Lung (tissue), 12 donors: Measurements from ENCODE around the gene CAMK1D. TPM values are rescaled to one million over a fixed set of nuclear protein-coding genes. Genes with fewer than 3 reads are reported as not detected.

Experiments used
- ATAC-seq: fragments of 200-7000 bp; cut with Tn5 transposase; one replicate; pipeline ENCODE4 v1.9.1; 2020; ENCODE audit warnings: moderate number of reproducible peaks; ENCODE audit not compliant: insufficient read depth, low FRiP score
- DNase-seq, 3 donors: peaks; one replicate each; pipeline ENCODE4 v3.0.0-alpha.2; 2013 to 2017
- H3K27ac ChIP-seq, 2 donors: one replicate each; pipeline ENCODE4 v1.5.1; 2013; ENCODE audit warnings: mild to moderate bottlenecking in 2 of 2, moderate library complexity in 2 of 2, control low read depth in 1 of 2, inconsistent platforms in 1 of 2, low read depth in 1 of 2, low read length in 1 of 2
- H3K27me3 ChIP-seq, 3 donors: one replicate each; pipeline ENCODE4 v1.5.1; 2013; ENCODE audit warnings: low read length in 2 of 3; ENCODE audit not compliant: control insufficient read depth in 3 of 3, insufficient read depth in 3 of 3
- H3K36me3 ChIP-seq, 4 donors: one replicate each; pipeline ENCODE4 v1.5.1; 2013; ENCODE audit warnings: low read length in 4 of 4, mild to moderate bottlenecking in 1 of 4, moderate library complexity in 1 of 4; ENCODE audit not compliant: control insufficient read depth in 4 of 4, insufficient read depth in 4 of 4
- H3K4me1 ChIP-seq, 5 donors: one replicate each; pipeline ENCODE4 v1.5.1; 2013; ENCODE audit warnings: low read length in 5 of 5, mild to moderate bottlenecking in 2 of 5, moderate library complexity in 1 of 5; ENCODE audit not compliant: control insufficient read depth in 5 of 5, insufficient read depth in 5 of 5
- H3K4me3 ChIP-seq: one replicate; pipeline ENCODE4 v1.5.1; 2013; ENCODE audit warnings: mild to moderate bottlenecking, control low read depth, moderate library complexity
- H3K9ac ChIP-seq, 2 donors: one replicate each; pipeline ENCODE4 v1.5.1; 2013; ENCODE audit warnings: low read length in 2 of 2, control low read depth in 1 of 2; ENCODE audit not compliant: insufficient read depth in 1 of 2
- H3K9me3 ChIP-seq, 4 donors: one replicate each; pipeline ENCODE4 v1.5.1; 2013; ENCODE audit warnings: low read length in 3 of 4, mild to moderate bottlenecking in 1 of 4, moderate library complexity in 1 of 4; ENCODE audit not compliant: control insufficient read depth in 4 of 4, insufficient read depth in 3 of 4
- CTCF ChIP-seq: IDR thresholded peaks from 2 replicates; pipeline ENCODE4 v1.5.1; 2012; ENCODE audit warnings: mild to moderate bottlenecking; ENCODE audit errors: control extremely low read depth, extremely low read depth
- WGBS, 2 donors: extraction: QIAGEN DNeasy Blood & Tissue Kit; methylation state at CpG; one replicate each; pipeline ENCODE4 v1.1.7; 2013; 5-methylcytosine and 5-hydroxymethylcytosine counted together
- polyA plus RNA-seq, 2 donors: library from polyadenylated mRNA; stranded (reverse); fragments of 200-250 nt; gene quantifications; one replicate each; pipeline ENCODE4 v1.2.1, GENCODE V29; 2013
- total RNA-seq, 2 donors: library from RNA; depleted of rRNA in 1 of 2; stranded (reverse); fragments of >200 nt in 1 of 2; gene quantifications; one replicate each; pipeline ENCODE4 v1.2.1, GENCODE V29; 2014 to 2021
- donor health status: control.
- donor health status: control.
- donor health status: Bipolar disorder and iron deficiency.
- donor health status: healthy.
- donor health status: DM: yes; HTN: yes; CAD: no.

The CAMK1D gene
- total and polyA plus RNA-seq, 4 donors: 3.2 to 37.4 (median 7.0) TPM

GRCh38 chr10:12848439-12849173 lies 499.3 kb downstream of the CAMK1D start:
- Histone ChIP-seq H3K4me1 (peaks cover 0 to 24% (median 10%) of the 10 kb centered on the region in 5 donors), H3K36me3 (no peaks in the 10 kb centered on the region), H3K9ac (no peak overlapping the region), H3K27me3 (no peaks in the 10 kb centered on the region), H3K9me3 (no peaks in the 10 kb centered on the region), H3K27ac (no peak overlapping the region), H3K4me3 (no peak overlapping the region)
- no peak for DNase-seq
- 74 to 88% methylated on average over 11 of the region's 11 CpGs for WGBS, 2 donors
- TF ChIP-seq CTCF: no peak
- no peak for ATAC-seq

- peaks cover 0 to 23% (median 9%) of the 10 kb centered on the region in 5 donors for H3K4me1 ChIP-seq
- H3K4me3 ChIP-seq: no peak overlapping the region
- H3K36me3 ChIP-seq: no peaks in the 10 kb centered on the region
- ATAC-seq (no peak), DNase-seq (peak; percentile 40 to 78 (median 65))
- H3K9me3 ChIP-seq: no peaks in the 10 kb centered on the region
- TF ChIP-seq CTCF: no peak
- 29% methylated on average over 20 of the region's 20 CpGs for WGBS, 2 donors
- no peaks in the 10 kb centered on the region for H3K27me3 ChIP-seq
- H3K27ac ChIP-seq: no peak overlapping the region
- no peak overlapping the region for H3K9ac ChIP-seq
Observed at GRCh38 chr10:12849319-12850181, 500.2 kb downstream of the CAMK1D start.

- ATAC-seq (no peak), DNase-seq (no peak)
- H3K9ac ChIP-seq: no peak overlapping the region
- H3K36me3 ChIP-seq: no peaks in the 10 kb centered on the region
- H3K4me1 ChIP-seq: peaks cover 0 to 14% (median 3%) of the 10 kb centered on the region in 5 donors
- 92 to 93% methylated on average over 2 of the region's 2 CpGs for WGBS, 2 donors
- no peak overlapping the region for H3K4me3 ChIP-seq
- no peak overlapping the region for H3K27ac ChIP-seq
- no peaks in the 10 kb centered on the region for H3K27me3 ChIP-seq
- no peak for TF ChIP-seq CTCF
- no peaks in the 10 kb centered on the region for H3K9me3 ChIP-seq
Observed at GRCh38 chr10:12852687-12853086, 503.3 kb downstream of the CAMK1D start.
